Smooth muscle cell (in vitro differentiated cells): ENCODE measurements around the gene ACER1. TPM values are rescaled to one million over a fixed set of nuclear protein-coding genes. Genes with fewer than 3 reads are reported as not detected.
"Not testable (repeated sequence)": the region's sequence is repeated elsewhere in the genome, so short reads cannot be mapped to it uniquely, and the experiment has no call there.

Experiments used
- DNase-seq: peaks from one replicate; lab custom pipeline; 2025; ENCODE audit not compliant: unreplicated experiment; lab: John Stamatoyannopoulos, UW
- H2AFZ ChIP-seq: fragments of 200-600 bp; sonication (generic); 2 replicates; pipeline ENCODE4 v1.6.0; 2016; ENCODE audit warnings: antibody characterized with exemption, low read depth, mild to moderate bottlenecking
- H3F3A ChIP-seq: fragments of 200-600 bp; sonication (generic); 2 replicates; pipeline ENCODE4 v1.6.0; 2017; ENCODE audit warnings: antibody characterized with exemption, low read depth
- H3K27ac ChIP-seq: fragments of 200-600 bp; sonication (generic); 2 replicates; pipeline ENCODE4 v1.5.1; 2016; ENCODE audit warnings: low read depth, mild to moderate bottlenecking
- H3K27me3 ChIP-seq: fragments of 200-600 bp; sonication (generic); 2 replicates; pipeline ENCODE4 v1.6.1; 2016; ENCODE audit warnings: low read depth, mild to moderate bottlenecking
- H3K36me3 ChIP-seq: fragments of 200-600 bp; sonication (generic); 2 replicates; pipeline ENCODE4 v1.5.1; 2016; ENCODE audit warnings: low read depth
- H3K4me1 ChIP-seq: fragments of 200-600 bp; sonication (generic); 2 replicates; pipeline ENCODE4 v1.5.1; 2016; ENCODE audit warnings: low read depth
- H3K4me2 ChIP-seq: fragments of 200-600 bp; sonication (generic); 2 replicates; pipeline ENCODE4 v1.6.0; 2016; ENCODE audit warnings: mild to moderate bottlenecking
- H3K4me3 ChIP-seq: fragments of 200-600 bp; sonication (generic); 2 replicates; pipeline ENCODE4 v1.5.1; 2016; ENCODE audit warnings: mild to moderate bottlenecking
- H3K79me2 ChIP-seq: fragments of 200-600 bp; sonication (generic); 2 replicates; pipeline ENCODE4 v1.6.0; 2016; ENCODE audit warnings: low read depth, mild to moderate bottlenecking
- H3K9ac ChIP-seq: fragments of 200-600 bp; sonication (generic); 2 replicates; pipeline ENCODE4 v1.6.0; 2016; ENCODE audit warnings: low read depth
- H3K9me3 ChIP-seq: fragments of 200-600 bp; sonication (generic); replicated peaks from 2 replicates; pipeline ENCODE4 v1.5.1; 2016; ENCODE audit warnings: low read depth
- H4K20me1 ChIP-seq: fragments of 200-600 bp; sonication (generic); 2 replicates; pipeline ENCODE4 v1.6.0; 2016; ENCODE audit warnings: low read depth
- WGBS: methylation state at CpG from one replicate; pipeline ENCODE4 v1.1.7; 2016; ENCODE audit warnings: low lambda C conversion rate; 5-methylcytosine and 5-hydroxymethylcytosine counted together
- polyA plus RNA-seq: library from polyadenylated mRNA; unstranded; fragments of >200 nt; fragmentation: Nextera tagmentation; extraction: Ambion mirVana; gene quantifications from 2 replicates; pipeline ENCODE4 v1.2.1, GENCODE V29; 2016
- total RNA-seq: library from RNA; depleted of rRNA; stranded (reverse); fragments of >200 nt; gene quantifications from 2 replicates; pipeline ENCODE4 v1.2.3, GENCODE V29; 2014
- TF ChIP-seq, protein P1 (sequence below): fragments of 200-600 bp; sonication (generic); IDR thresholded peaks from 2 replicates; pipeline ENCODE4 v1.5.1; 2017; ENCODE audit warnings: borderline replicate concordance, mild to moderate bottlenecking, antibody characterized with exemption; ENCODE audit not compliant: insufficient read depth, poor library complexity, severe bottlenecking

ACER1 gene
- total and polyA plus RNA-seq, 2 experiments from 2014 or later: not detected

DNA sequence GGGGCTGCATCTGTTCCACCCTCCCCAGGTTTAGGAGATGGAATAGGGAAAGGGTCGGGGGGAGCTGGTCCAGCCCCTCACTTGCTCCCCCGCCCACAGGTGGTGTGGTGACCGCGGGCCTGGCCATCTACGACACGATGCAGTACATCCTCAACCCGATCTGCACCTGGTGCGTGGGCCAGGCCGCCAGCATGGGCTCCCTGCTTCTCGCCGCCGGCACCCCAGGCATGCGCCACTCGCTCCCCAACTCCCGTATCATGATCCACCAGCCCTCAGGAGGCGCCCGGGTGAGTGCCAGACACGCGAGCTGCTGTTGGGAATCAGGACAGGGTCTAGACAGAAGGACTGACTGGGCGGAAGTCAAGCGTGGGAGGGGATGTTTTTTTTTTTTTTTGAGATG is 30.9 kb upstream of the ACER1 start:
- Histone ChIP-seq H3K36me3 (no peaks in the 10 kb centered on the region), H4K20me1 (no peaks in the 10 kb centered on the region), H3K9ac (no peak overlapping the region), H3K4me1 (peaks cover 5% of the 10 kb centered on the region), H3K27ac (no peak overlapping the region), H3K4me3 (no peak overlapping the region), H2AFZ (no peak overlapping the region), H3K27me3 (no peaks in the 10 kb centered on the region), H3F3A (no peaks in the 10 kb centered on the region), H3K9me3 (no peaks in the 10 kb centered on the region), H3K79me2 (peaks cover 12% of the 10 kb centered on the region), H3K4me2 (no peak overlapping the region)
- DNase-seq: no peak
- WGBS: 97% methylated on average over 21 of the region's 21 CpGs
- TF ChIP-seq, protein P1, sequence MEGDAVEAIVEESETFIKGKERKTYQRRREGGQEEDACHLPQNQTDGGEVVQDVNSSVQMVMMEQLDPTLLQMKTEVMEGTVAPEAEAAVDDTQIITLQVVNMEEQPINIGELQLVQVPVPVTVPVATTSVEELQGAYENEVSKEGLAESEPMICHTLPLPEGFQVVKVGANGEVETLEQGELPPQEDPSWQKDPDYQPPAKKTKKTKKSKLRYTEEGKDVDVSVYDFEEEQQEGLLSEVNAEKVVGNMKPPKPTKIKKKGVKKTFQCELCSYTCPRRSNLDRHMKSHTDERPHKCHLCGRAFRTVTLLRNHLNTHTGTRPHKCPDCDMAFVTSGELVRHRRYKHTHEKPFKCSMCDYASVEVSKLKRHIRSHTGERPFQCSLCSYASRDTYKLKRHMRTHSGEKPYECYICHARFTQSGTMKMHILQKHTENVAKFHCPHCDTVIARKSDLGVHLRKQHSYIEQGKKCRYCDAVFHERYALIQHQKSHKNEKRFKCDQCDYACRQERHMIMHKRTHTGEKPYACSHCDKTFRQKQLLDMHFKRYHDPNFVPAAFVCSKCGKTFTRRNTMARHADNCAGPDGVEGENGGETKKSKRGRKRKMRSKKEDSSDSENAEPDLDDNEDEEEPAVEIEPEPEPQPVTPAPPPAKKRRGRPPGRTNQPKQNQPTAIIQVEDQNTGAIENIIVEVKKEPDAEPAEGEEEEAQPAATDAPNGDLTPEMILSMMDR: no peak

GRCh38 chr19:6362351-6362801 is 29.0 kb upstream of the ACER1 start:
- Histone ChIP-seq H3K36me3 (no peaks in the 10 kb centered on the region), H3F3A (no peaks in the 10 kb centered on the region), H3K9ac (peak overlapping the region; percentile 56), H3K9me3 (no peaks in the 10 kb centered on the region), H3K27me3 (no peaks in the 10 kb centered on the region), H3K4me2 (peak overlapping the region; percentile 91), H3K27ac (peak overlapping the region; percentile 49), H4K20me1 (no peaks in the 10 kb centered on the region), H3K4me1 (peaks cover 5% of the 10 kb centered on the region), H2AFZ (peak overlapping the region; percentile 92), H3K4me3 (peak overlapping the region; percentile 81), H3K79me2 (peaks cover 12% of the 10 kb centered on the region)
- WGBS: 57% methylated on average over 11 of the region's 11 CpGs
- TF ChIP-seq, protein P1: no peak
- DNase-seq: no peak

GRCh38 chr19:6362027-6362350 is 28.6 kb upstream of the ACER1 start:
- H3F3A ChIP-seq: no peaks in the 10 kb centered on the region
- H3K9ac ChIP-seq: peak overlapping the region; percentile 56
- TF ChIP-seq, protein P1: no peak
- peaks cover 5% of the 10 kb centered on the region for H3K4me1 ChIP-seq
- no peaks in the 10 kb centered on the region for H3K27me3 ChIP-seq
- H3K4me3 ChIP-seq: peak overlapping the region; percentile 81
- H2AFZ ChIP-seq: peak overlapping the region; percentile 92
- no peaks in the 10 kb centered on the region for H3K36me3 ChIP-seq
- WGBS: no CpG with 5 or more reads among the region's 7 CpGs
- H4K20me1 ChIP-seq: no peaks in the 10 kb centered on the region
- H3K4me2 ChIP-seq: peak overlapping the region; percentile 91
- peak overlapping the region; percentile 49 for H3K27ac ChIP-seq
- H3K79me2 ChIP-seq: peaks cover 12% of the 10 kb centered on the region
- no peaks in the 10 kb centered on the region for H3K9me3 ChIP-seq
- DNase-seq: no peak

DNA sequence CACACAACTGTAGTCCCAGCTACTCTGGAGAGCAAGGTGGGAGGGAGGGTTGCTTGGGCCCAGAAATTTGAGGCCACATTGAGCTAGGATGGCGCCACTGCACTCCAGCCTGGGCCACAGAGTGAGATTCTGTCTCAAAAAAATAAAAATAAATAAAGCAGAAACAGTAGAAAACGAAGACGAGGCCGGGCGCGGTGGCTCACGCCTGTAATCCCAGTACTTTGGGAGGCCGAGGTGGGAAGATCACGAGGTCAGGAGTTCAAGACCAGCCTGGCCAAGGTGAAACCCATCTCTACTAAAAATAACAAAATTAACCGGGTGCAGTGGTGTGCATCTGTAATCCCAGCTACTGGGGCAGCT is 27.4 kb upstream of the ACER1 start:
- DNase-seq, H3F3A ChIP-seq, H3K27ac ChIP-seq, H3K9me3 ChIP-seq, H3K4me1 ChIP-seq, H3K27me3 ChIP-seq, H4K20me1 ChIP-seq, H3K36me3 ChIP-seq: not testable (repeated sequence)
- Histone ChIP-seq H3K9ac (peak overlapping the region; percentile 56), H3K4me2 (peak overlapping the region; percentile 91), H3K4me3 (peak overlapping the region; percentile 81), H3K79me2 (peaks cover 12% of the 10 kb centered on the region), H2AFZ (peak overlapping the region; percentile 92)
- 94% methylated on average over 10 of the region's 10 CpGs for WGBS

- H3K27me3 ChIP-seq, H4K20me1 ChIP-seq, H3K9ac ChIP-seq, H3K4me1 ChIP-seq, DNase-seq, H2AFZ ChIP-seq, H3F3A ChIP-seq, H3K27ac ChIP-seq, H3K36me3 ChIP-seq, H3K4me3 ChIP-seq, H3K9me3 ChIP-seq, H3K4me2 ChIP-seq: not testable (repeated sequence)
- H3K79me2 ChIP-seq: peaks cover 12% of the 10 kb centered on the region
- 97% methylated on average over 12 of the region's 12 CpGs for WGBS
Measured at GRCh38 chr19:6360445-6360844, 27.0 kb upstream of the ACER1 start.
